ENCODE results near the gene MKRN1. TPM values are rescaled to one million over a fixed set of nuclear protein-coding genes. Genes with fewer than 3 reads are reported as not detected.
"Not testable (repeated sequence)": the region's sequence is repeated elsewhere in the genome, so short reads cannot be mapped to it uniquely, and the experiment has no call there.

MKRN1 gene
- polyA plus RNA-seq, 1 donor: 128 TPM

GRCh38 chr7:140441519-140441918, 37.8 kb downstream of the MKRN1 start:
- no peak for DNase-seq

DNA sequence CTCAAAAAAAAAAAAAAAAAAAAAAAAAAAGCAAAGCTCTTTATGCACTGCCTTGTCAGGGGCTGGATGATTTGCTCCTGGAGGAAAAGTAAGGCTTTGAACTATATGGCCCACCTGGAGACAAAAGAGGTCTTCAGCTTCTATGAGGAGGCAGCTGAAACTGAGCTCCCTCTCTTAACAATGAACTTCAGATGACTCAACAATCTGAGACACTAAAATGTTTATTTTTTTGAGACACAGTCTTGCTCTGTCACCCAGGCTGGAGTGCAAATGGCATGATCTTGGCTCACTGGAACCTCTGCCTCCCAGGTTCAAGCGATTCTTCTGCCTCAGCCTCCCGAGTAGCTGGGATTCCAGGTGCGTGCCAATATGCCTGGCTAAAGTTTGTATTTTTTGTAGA, 38.7 kb downstream of the MKRN1 start:
- no peak for DNase-seq

GRCh38 chr7:140439359-140439758, 39.9 kb downstream of the MKRN1 start:
- DNase-seq: no peak

DNA sequence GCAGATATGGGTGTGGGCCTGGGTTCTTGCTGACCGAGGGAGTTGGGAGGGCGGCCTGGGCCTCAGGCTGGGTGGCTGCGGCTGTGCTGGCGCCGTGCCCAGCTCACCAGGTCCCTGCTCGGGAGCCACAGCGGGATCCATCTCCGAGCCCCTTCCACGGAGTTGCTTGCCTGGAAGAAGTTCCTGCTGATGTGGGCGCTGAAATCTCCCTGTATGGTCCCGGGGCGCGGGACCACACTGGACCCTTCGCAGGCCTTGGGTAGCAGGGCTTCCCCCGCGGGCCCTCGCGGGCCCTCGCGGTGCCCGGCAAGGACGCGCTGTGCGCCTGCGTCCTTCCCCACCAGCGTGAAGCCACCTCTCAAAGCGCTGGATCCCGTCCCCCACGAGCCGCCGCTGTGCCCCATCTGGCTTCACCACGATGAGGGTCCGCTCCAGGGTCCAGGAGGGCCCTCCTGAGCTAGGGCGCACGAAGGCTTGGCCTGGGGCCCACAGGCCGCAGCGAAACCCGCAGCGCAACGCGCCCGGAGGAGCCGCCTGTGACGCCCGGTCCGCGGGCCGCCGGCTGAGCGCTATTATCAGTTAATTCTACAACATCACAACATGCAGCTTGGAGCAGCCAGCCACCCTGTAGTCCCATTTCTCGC, 43.9 kb downstream of the MKRN1 start:
- DNase-seq: no peak

DNA sequence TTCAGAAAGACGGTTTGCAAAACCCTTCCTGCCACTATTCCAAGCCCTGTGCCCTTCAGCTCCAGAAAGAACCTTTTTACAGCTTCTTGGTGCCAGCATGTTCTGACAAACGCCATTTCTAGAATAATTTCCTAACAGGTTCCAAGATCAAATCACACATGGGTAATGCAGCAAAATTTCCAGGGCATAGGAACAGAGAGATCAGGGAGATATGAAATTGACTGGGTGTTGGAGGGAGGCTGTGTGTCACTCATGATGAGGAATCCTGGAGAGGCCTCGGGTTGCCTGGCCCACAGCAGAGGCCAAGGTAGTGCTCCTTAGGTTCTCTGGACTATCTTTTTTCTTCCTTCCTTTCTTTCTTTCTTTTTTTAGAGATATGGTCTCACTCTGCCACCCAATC, 45.9 kb downstream of the MKRN1 start:
- DNase-seq: no peak

DNA sequence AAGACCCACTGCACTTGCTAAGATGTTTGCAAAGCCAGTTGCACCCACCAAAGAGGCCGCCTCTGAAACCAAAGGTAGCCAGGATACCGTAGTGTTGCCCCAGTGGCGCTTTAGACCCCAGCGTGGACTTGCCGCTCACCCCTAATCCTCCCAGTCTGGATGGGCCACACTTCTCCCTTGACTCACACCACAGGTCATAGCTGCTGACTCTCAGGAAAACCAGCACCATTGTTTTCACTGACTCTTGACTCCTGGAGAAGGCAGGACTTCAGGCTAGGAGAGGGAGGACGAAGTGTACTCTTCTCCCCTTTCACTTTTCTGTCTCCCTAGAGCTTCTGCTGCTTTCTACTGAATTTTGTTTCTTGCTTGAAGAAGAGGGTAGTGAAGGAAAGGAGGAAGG, 53.2 kb downstream of the MKRN1 start:
- no peak for DNase-seq

DNA sequence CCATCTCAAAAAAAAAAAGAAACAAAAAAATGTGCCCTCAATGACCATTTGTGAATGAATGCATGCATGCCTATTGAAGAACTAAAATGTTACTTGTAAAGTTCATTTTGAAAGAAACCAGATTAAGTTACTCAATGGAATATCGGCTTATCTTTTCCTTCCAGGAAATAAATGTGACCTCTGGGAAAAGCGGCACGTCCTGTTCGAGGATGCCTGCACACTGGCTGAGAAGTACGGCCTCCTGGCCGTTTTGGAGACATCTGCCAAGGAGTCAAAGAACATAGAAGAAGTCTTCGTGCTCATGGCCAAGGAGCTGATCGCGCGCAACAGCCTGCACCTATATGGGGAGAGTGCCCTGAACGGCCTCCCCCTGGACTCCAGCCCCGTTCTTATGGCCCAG, 53.6 kb downstream of the MKRN1 start:
- DNase-seq: no peak

- no peak for DNase-seq
These were observed 55.8 kb downstream of the MKRN1 start for GRCh38 chr7:140423501-140423900.

DNA sequence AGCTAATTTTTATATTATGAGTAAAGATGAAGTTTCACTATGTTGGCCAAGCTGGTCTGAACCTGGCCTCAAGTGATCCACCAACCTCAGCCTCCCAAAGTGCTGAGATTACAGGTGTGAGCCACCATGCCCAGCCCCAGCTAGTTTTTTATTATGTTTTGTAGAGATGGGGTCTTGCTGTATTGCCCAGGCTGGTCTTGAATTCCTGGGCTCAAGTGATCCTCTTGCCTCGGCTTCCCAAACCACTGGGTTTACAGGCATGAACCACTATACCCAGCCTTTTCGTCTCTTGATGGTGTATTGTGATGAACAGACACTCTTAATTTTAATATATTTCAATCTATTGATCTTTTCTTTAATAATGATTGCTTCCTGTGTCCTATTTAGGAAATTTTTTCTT, 57.8 kb downstream of the MKRN1 start:
- DNase-seq: no peak

DNA sequence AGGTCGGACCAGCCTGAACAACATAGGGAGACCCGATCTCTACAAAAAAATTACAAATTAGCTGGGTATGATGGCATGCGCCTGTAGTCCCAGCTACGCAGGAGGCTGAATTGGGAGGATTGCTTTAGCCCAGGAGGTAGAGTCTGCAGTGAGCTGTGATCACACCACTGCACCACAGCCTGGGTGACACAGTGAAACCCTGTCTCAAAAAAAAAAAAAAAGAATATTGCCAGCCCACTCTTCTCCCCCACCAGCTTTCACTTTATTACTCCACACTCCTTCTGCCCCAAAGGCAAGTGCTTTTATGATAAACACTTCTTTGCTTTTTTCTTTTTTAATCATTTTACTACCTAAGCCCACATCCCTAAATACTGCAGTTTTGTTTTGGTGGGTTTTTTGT, 60.7 kb downstream of the MKRN1 start:
- DNase-seq: no peak

DNA sequence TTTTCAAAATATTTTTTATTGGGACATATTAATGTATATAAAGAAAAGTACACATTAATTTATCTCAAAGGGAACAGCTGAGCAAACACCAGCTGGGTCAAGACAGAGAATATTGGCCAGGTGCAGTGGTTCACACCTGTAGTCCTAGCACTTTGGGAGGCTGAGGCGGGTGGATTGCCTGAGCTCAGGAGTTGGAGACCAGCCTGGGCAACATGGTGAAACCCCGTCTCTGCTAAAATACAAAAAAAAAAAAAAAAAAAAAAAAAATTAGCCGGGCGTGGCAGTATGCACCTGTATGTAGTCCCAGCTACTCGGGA, 61.2 kb downstream of the MKRN1 start:
- not testable (repeated sequence) for DNase-seq

DNA sequence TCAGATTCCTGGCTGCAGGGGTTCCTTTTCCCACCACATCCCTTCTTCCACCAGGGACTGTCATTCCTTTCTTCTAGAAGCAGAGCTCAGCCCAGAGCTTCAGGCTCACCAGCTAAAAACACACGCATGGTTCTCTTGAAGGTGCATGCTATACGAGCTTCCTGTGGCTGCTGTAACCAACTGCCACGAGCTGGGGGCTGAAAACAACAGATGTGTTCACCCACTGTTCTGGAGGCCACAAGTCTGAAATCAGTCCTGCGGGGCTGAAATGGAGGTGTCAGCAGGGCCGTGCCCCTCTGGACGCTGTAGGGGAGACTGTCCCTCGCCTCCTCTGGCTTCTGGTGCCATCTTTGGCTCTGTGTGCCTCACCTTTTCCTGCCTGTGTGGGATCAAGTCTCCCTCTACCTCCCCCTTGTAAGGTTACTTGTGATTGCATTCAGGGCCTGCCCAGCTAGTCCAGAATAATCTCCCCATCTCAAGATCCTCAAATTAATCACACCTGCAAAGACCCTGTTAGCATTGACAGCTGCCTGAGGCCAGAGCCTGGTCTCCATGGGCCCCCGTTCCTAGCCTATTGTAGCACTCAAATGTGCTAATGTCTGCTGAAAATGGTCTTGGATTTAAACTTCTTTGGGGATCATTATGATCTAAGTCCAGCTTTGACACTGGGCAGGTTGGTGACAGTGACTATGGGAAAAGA, 61.7 kb downstream of the MKRN1 start:
- DNase-seq: no peak

DNA sequence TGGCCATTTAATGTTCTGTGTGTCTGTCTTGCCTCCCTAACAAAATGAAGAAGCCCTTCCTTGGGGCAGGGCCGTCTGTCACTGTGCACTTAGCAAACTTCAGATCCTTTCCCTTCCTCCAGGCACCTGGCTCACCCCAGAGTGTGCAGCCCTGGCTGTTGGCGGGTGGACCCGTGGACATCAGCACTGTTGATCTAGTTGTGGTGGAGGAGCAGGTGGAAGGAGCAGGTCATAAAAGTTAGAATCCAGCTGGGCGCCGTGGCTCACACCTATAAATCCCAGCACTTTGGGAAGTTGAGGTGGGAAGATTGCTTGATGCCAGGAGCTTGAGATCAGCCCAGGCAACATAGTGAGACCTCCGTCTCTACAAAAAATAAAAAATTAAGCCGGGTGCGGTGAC, 62.7 kb downstream of the MKRN1 start:
- no peak for DNase-seq

DNA sequence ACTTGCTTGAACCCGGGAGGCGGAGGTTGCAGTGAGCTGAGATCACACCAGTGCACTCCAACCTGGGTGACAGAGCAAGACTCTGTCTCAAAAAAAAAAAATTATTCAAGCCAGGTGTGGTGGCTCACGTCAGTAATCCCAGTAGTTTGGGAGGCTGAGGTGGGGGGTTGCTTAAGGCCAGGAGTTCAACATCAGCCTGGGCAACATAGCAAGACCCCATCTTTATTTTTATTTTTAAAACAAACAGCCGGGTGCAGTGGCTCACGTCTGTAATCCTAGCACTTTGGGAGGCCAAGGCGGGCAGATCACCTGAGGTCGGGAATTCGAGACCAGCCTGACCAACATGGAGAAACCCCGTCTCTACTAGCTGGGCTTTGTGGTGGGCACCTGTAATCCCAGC, 63.5 kb downstream of the MKRN1 start:
- not testable (repeated sequence) for DNase-seq

GRCh38 chr7:140415361-140415760, 63.9 kb downstream of the MKRN1 start:
- no peak for DNase-seq

DNA sequence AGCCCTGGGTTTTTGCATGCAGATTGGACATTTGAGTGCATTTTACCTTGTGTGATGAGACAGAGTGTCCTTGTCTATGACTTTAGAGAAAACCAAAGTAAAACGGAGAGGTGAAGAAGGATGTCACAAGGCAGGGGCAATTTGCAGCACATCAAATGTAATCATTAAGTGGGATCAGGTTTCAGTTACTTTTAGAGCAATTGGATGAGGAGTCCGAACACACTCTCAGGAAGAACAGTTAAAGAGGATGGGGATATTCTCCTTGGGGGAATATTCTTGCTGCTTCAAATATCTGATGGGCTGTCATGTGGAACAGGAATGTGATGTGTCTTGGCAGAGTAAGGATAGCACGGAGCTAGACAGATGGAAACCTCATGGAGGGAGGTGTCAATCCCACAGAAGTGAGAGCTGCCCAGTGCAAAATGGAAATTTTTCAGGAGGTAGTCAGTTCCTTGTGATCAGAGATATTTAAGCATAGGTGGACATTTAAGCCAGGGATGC, 74.7 kb downstream of the MKRN1 start:
- DNase-seq: peak; percentile 33

DNA sequence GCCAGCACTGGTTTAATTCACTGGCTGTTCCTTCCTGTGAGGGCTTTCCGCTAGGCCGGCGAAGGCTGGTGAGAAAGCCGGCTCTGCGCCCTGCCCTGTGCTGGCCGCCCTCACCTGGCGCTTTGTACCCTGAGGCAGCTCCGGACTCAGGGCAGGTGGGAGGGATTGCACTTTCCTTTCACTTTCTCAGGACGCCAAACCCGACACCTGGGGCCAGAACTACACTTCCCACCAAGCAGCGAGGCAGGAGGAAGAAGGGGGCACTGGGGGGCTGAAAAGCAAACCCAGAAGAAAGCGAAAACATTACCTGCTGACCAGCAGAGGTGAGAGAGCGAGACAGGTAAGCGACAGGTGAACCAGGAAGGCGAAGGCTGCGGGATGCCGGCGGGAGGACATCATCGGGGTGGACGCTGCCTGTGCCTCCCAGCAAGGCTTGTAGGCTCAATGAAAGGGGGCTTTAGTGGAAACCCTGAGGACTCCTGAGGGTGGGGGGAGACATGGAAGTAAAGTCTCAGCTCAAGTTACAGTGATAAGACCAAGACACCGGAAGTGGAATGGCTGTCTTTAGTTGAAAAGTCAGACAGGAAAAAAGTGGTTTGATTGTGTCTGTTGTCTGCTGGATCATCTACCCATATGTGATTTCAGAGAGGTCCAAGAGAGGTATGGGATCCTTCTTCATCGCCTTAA, 75.3 kb downstream of the MKRN1 start, which contains the start of gene RAB19:
TSS of gene RAB19 (plus strand) at position 181 of the 687 bp plus-strand sequence. CDS start 3,589 bp downstream, outside the sequence.
- DNase-seq: peak; percentile 36

Other genes starting within 250 kb of the MKRN1 start
- gene SLC37A3, start 81.0 kb downstream of the MKRN1 start, polyA plus RNA-seq (ENCODE audit: insufficient read length): 63.4 TPM
- 2.9 TPM for gene RAB19, start 75.4 kb downstream of the MKRN1 start, polyA plus RNA-seq (ENCODE audit: insufficient read length)
- 35.5 TPM for gene DENND2A, start 161.3 kb upstream of the MKRN1 start, polyA plus RNA-seq (ENCODE audit: insufficient read length)
- gene ADCK2, start 193.4 kb upstream of the MKRN1 start, polyA plus RNA-seq (ENCODE audit: insufficient read length): 22.2 TPM
- 164 TPM for gene NDUFB2, start 217.2 kb upstream of the MKRN1 start, polyA plus RNA-seq (ENCODE audit: insufficient read length)

All from left kidney (tissue), 2 donors.